Prostate gland (tissue), 2 donors: ENCODE data around the gene RCC2. TPM values are rescaled to one million over a fixed set of nuclear protein-coding genes. Genes with fewer than 3 reads are reported as not detected.

Experiments used
- DNase-seq: peaks from one replicate; pipeline ENCODE4 v3.0.0-alpha.2; 2019; ENCODE audit warnings: low spot score
- H3K27ac ChIP-seq, 2 donors: fragments of 200-600 bp; sonication (generic); 2 replicates each; pipeline ENCODE4 v1.5.1; 2017 to 2019
- H3K27me3 ChIP-seq: fragments of 200-600 bp; sonication (generic); replicated peaks from 2 replicates; pipeline ENCODE4 v1.5.1; 2019; ENCODE audit not compliant: insufficient read depth
- H3K36me3 ChIP-seq, 2 donors: fragments of 200-600 bp; sonication (generic); 1 replicate in 1 of 2; 2 replicates in 1 of 2; pipeline versions ENCODE4 v1.5.1 to v1.8.1; 2017 to 2019
- H3K4me1 ChIP-seq: fragments of 200-600 bp; sonication (generic); replicated peaks from 2 replicates; pipeline ENCODE4 v1.5.1; 2019
- H3K4me3 ChIP-seq, 2 donors: fragments of 200-600 bp; sonication (generic); 2 replicates each; pipeline ENCODE4 v1.5.1; 2017 to 2019
- H3K9me3 ChIP-seq: fragments of 200-600 bp; sonication (generic); 2 replicates; pipeline ENCODE4 v1.5.1; 2017
- POLR2A ChIP-seq: fragments of 450-650 bp; IDR thresholded peaks from one replicate; pipeline ENCODE4 v1.6.1; 2016; ENCODE audit warnings: antibody characterized with exemption, mild to moderate bottlenecking
- POLR2AphosphoS5 ChIP-seq: sonication (generic); formaldehyde crosslinking; IDR thresholded peaks from one replicate; pipeline ENCODE4 v1.6.1; 2017; ENCODE audit warnings: antibody characterized with exemption
- WGBS: methylation state at CpG from one replicate; pipeline ENCODE4 v1.1.5; 2018; 5-methylcytosine and 5-hydroxymethylcytosine counted together
- intact Hi-C: fragments of 100-400 bp; cut with DNase I; formaldehyde crosslinking; loops from one replicate; pipeline ENCODE4 v1.14.2; 2022
- total RNA-seq, 2 donors: library from RNA; depleted of rRNA; stranded (reverse); fragments of >200 nt; gene quantifications; one replicate each; pipeline ENCODE4 v1.1.0, GENCODE V29; 2016
- TF ChIP-seq, protein P1 (sequence below), 4 experiments: fragments of 200-600 bp in 2 of 4; fragments of 450-650 bp in 2 of 4; sonication (generic) in 2 of 4; IDR thresholded peaks; 1 replicate in 3 of 4; 2 replicates in 1 of 4; pipeline ENCODE4 v1.5.1; 2016 to 2019; ENCODE audit warnings: antibody characterized with exemption in 4 of 4, mild to moderate bottlenecking in 2 of 4, moderate library complexity in 2 of 4

The RCC2 gene
- total RNA-seq, 2 donors from 2014 or later = 42.6 to 65.4 TPM

DNA sequence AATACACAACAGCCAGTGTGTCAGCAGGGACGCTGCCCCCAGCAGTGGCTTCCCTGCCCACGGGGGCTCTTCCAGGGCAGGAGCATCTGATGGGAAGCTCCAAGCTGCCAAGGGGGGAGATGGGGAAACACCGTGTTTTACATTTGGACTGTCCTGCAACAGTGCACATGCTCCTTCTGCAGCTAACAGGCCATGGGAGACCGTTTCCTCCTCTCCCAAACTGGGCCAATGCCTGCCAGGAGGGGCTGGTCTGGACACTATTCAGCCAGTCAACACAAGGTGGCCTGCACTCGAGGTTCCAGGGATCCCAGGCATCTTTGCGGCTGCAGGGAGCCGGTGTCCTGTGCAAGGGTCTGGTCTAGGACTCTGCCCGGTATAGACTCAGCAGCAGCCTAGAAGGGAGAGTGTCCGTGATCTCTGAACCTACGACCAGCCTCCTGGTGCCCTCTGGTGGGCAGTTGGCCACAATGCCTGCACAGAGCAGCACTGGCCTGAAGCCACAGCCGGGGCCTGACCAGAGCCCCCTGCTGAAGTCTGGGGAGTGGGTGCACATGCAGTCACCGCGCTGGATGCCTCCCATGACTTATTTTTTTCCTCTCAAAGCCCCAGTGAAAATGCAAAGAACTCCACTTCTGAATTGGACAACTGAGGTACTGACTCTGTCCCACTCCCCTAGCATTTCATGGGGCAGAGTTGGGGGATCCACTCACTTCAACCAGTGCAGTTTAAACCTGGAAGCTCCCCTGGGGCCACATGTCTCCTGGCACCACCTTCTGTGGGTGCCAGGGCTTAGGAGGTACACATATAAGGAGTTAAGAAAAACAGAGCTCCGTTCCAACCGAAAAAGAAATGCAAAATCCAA, 33.3 kb downstream of the RCC2 start:
- H3K9me3 ChIP-seq = no peaks in the 10 kb centered on the region
- H3K4me1 ChIP-seq = peaks cover 3% of the 10 kb centered on the region
- no peak overlapping the region for H3K27ac ChIP-seq
- TF ChIP-seq, protein P1, sequence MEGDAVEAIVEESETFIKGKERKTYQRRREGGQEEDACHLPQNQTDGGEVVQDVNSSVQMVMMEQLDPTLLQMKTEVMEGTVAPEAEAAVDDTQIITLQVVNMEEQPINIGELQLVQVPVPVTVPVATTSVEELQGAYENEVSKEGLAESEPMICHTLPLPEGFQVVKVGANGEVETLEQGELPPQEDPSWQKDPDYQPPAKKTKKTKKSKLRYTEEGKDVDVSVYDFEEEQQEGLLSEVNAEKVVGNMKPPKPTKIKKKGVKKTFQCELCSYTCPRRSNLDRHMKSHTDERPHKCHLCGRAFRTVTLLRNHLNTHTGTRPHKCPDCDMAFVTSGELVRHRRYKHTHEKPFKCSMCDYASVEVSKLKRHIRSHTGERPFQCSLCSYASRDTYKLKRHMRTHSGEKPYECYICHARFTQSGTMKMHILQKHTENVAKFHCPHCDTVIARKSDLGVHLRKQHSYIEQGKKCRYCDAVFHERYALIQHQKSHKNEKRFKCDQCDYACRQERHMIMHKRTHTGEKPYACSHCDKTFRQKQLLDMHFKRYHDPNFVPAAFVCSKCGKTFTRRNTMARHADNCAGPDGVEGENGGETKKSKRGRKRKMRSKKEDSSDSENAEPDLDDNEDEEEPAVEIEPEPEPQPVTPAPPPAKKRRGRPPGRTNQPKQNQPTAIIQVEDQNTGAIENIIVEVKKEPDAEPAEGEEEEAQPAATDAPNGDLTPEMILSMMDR (IDR thresholded peaks at IDR 0.05) = peak; percentile 20 to 76 (median 55)
- TF ChIP-seq POLR2A (no peak), POLR2AphosphoS5 (no peak)
- 54% methylated on average over 13 of the region's 15 CpGs for WGBS
- no peaks in the 10 kb centered on the region for H3K27me3 ChIP-seq
- intact Hi-C loops = no loop called here
- DNase-seq = peak; percentile 34
- H3K36me3 ChIP-seq = peaks cover 4 to 13% of the 10 kb centered on the region in 2 donors
- H3K4me3 ChIP-seq = no peak overlapping the region

DNA sequence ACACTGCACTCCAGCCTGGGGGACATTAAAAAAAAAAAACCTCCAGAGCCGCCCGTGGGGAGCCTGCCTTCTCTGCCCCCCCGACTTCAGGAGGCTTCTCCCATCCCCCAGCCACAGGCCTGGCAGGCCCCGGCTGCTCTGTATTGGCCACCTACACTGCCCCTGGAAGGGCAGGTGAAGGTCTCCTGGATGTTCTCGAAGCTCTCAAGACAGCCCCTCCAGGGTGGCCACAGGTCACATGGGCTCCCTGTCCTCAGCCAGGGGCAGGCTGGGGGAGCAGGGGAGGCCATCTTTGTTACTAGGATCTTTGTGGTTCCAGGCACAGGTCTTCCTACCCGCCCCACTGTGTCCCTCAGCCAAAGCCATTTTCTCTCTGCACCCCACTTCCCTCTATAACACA, 34.7 kb downstream of the RCC2 start:
- Histone ChIP-seq H3K27me3 (no peaks in the 10 kb centered on the region), H3K36me3 (peaks cover 4 to 12% of the 10 kb centered on the region in 2 donors), H3K27ac (no peak overlapping the region), H3K4me3 (no peak overlapping the region), H3K4me1 (peaks cover 3% of the 10 kb centered on the region), H3K9me3 (no peaks in the 10 kb centered on the region)
- TF ChIP-seq POLR2A = no peak
- no peak for TF ChIP-seq POLR2AphosphoS5
- TF ChIP-seq, protein P1 (IDR thresholded peaks at IDR 0.05) = no peak
- WGBS = 83% methylated on average over 6 of the region's 6 CpGs
- no peak for DNase-seq
- intact Hi-C loops = no loop called here

DNA sequence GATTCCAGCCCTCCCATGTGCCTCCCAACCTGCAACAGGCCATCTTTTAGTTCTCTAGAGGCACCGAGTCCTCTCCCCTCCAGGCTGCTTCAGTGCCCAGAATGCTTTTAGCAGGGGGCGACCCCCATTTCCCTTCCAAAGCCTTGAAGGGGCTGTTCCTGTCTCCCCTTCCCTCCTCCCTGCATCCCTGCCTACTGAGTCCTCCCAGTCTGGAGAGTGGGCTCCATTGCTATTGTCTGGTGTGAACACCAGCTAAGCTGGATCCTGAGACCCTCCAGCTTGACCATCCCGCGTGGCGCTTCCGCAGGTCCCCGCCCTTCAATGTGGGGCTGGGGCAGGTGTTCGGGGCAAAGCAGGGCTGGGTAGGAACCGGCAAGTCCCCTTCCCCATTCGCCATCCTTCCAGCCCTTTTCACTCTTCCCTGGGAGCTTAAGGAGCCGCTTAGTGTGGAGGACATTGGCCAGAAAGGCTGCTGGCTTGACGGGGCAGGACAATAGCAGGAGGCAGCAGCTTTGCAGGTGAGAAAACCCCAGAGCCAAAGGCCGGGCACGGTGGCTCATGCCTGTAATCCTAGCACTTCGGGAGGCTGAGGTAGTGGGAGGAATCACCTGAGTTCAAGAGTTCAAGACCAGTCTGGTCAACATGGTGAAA, 35.3 kb downstream of the RCC2 start:
- no peaks in the 10 kb centered on the region for H3K27me3 ChIP-seq
- TF ChIP-seq POLR2AphosphoS5 (no peak), POLR2A (no peak)
- TF ChIP-seq, protein P1 (IDR thresholded peaks at IDR 0.05) = no peak
- no peak overlapping the region for H3K4me3 ChIP-seq
- H3K4me1 ChIP-seq = peaks cover 3% of the 10 kb centered on the region
- peaks cover under 1 to 5% of the 10 kb centered on the region in 2 donors for H3K36me3 ChIP-seq
- WGBS = 68% methylated on average over 15 of the region's 15 CpGs
- H3K27ac ChIP-seq = no peak overlapping the region
- intact Hi-C loops = no loop called here
- no peak for DNase-seq
- H3K9me3 ChIP-seq = no peaks in the 10 kb centered on the region

DNA sequence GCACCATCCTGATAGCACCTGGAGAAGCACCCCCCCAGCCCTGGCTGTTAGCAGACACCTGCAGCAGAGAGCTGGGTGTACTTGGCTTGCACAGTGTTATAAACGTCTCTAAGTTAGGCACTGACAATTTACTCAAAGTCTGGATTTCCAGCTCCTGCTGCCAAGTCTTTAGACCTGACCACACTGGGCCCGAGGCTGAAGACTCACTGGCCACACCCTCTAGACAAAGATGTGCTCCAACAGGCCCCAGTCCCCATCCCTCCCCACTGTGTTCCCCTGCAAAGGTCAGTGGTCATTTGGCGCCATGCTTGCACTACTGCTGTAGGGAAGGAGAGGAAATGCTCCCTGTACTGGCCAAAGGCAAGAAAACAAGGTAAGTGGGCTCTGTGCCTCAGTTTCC, 36.4 kb downstream of the RCC2 start:
- peak; percentile 44 for DNase-seq
- Histone ChIP-seq H3K36me3 (no peaks in the 10 kb centered on the region), H3K27me3 (no peaks in the 10 kb centered on the region), H3K4me1 (peaks cover 3% of the 10 kb centered on the region), H3K4me3 (no peak overlapping the region), H3K9me3 (no peaks in the 10 kb centered on the region), H3K27ac (no peak overlapping the region)
- WGBS = 33% methylated on average over 3 of the region's 3 CpGs
- TF ChIP-seq, protein P1 (IDR thresholded peaks at IDR 0.05) = no peak
- no peak for TF ChIP-seq POLR2AphosphoS5
- intact Hi-C loops = no loop called here
